Liver (tissue), 9 donors: ENCODE data around the gene LYST. TPM values are rescaled to one million over a fixed set of nuclear protein-coding genes. Genes with fewer than 3 reads are reported as not detected.

ENCODE experiments used
- DNase-seq: peaks from one replicate; pipeline ENCODE4 v3.0.0-alpha.2; 2017; ENCODE audit warnings: low spot score
- H3K27ac ChIP-seq, 2 donors: one replicate each; pipeline ENCODE4 v1.7.0; 2013; ENCODE audit warnings: inconsistent platforms in 2 of 2, low read length in 2 of 2, control low read depth in 1 of 2, low read depth in 1 of 2, mild to moderate bottlenecking in 1 of 2
- H3K27me3 ChIP-seq, 4 donors: one replicate each; pipeline versions ENCODE4 v1.6.1 to v1.7.0; 2013; ENCODE audit warnings: low read length in 3 of 4, inconsistent platforms in 1 of 4, mild to moderate bottlenecking in 1 of 4, moderate library complexity in 1 of 4; ENCODE audit not compliant: control insufficient read depth in 4 of 4, insufficient read depth in 4 of 4
- H3K36me3 ChIP-seq, 4 donors: one replicate each; pipeline versions ENCODE4 v1.6.1 to v1.7.0; 2013; ENCODE audit warnings: low read length in 3 of 4, mild to moderate bottlenecking in 3 of 4, low read depth in 1 of 4, moderate library complexity in 1 of 4; ENCODE audit not compliant: control insufficient read depth in 4 of 4, insufficient read depth in 3 of 4
- H3K4me1 ChIP-seq, 4 donors: one replicate each; pipeline versions ENCODE4 v1.6.1 to v1.7.0; 2013; ENCODE audit warnings: low read length in 3 of 4, mild to moderate bottlenecking in 3 of 4, moderate library complexity in 1 of 4; ENCODE audit not compliant: control insufficient read depth in 4 of 4, insufficient read depth in 4 of 4
- H3K4me3 ChIP-seq, 3 donors: one replicate each; pipeline versions ENCODE4 v1.6.1 to v1.7.0; 2013; ENCODE audit warnings: low read length in 3 of 3, control low read depth in 1 of 3, low read depth in 1 of 3, mild to moderate bottlenecking in 1 of 3
- H3K9ac ChIP-seq, 2 donors: one replicate each; pipeline ENCODE4 v1.7.0; 2013; ENCODE audit warnings: low read length in 2 of 2, mild to moderate bottlenecking in 2 of 2, moderate library complexity in 2 of 2, control low read depth in 1 of 2, low read depth in 1 of 2
- H3K9me3 ChIP-seq, 4 donors: one replicate each; pipeline versions ENCODE4 v1.6.1 to v1.7.0; 2013; ENCODE audit warnings: low read length in 3 of 4; ENCODE audit not compliant: control insufficient read depth in 4 of 4
- EGR1 ChIP-seq, 2 donors: IDR thresholded peaks; 2 replicates each; pipeline ENCODE4 v1.6.1; 2016 to 2018; ENCODE audit warnings: antibody characterized with exemption in 2 of 2, low read depth in 2 of 2
- FOXA1 ChIP-seq: IDR thresholded peaks from 2 replicates; pipeline ENCODE4 v1.6.1; 2016; ENCODE audit warnings: antibody characterized with exemption
- FOXA2 ChIP-seq: IDR thresholded peaks from 2 replicates; pipeline ENCODE4 v1.6.1; 2016; ENCODE audit warnings: antibody characterized with exemption
- HNF4A ChIP-seq, 2 donors: conservative IDR thresholded peaks; 2 replicates each; pipeline ENCODE4 v1.6.1; 2016; ENCODE audit warnings: antibody characterized with exemption in 2 of 2, mild to moderate bottlenecking in 2 of 2
- HNF4G ChIP-seq: IDR thresholded peaks from 2 replicates; pipeline ENCODE4 v1.6.1; 2016; ENCODE audit warnings: antibody characterized with exemption
- JUND ChIP-seq, 2 donors: IDR thresholded peaks; 2 replicates each; pipeline ENCODE4 v1.6.1; 2016; ENCODE audit warnings: antibody characterized with exemption in 2 of 2
- RAD21 ChIP-seq, 2 donors: IDR thresholded peaks; 2 replicates each; pipeline ENCODE4 v1.6.1; 2016; ENCODE audit warnings: antibody characterized with exemption in 2 of 2, mild to moderate bottlenecking in 2 of 2
- RXRA ChIP-seq, 2 donors: IDR thresholded peaks; 2 replicates each; pipeline ENCODE4 v1.6.1; 2017 to 2018; ENCODE audit warnings: antibody characterized with exemption in 2 of 2, mild to moderate bottlenecking in 1 of 2
- SP1 ChIP-seq: IDR thresholded peaks from 2 replicates; pipeline ENCODE4 v1.6.1; 2018; ENCODE audit warnings: antibody characterized with exemption, mild to moderate bottlenecking
- TAF1 ChIP-seq: conservative IDR thresholded peaks from 2 replicates; pipeline ENCODE4 v1.6.1; 2016; ENCODE audit warnings: antibody characterized with exemption, mild to moderate bottlenecking
- whole genome bisulfite sequencing: extraction: QIAGEN DNeasy Blood & Tissue Kit; methylation state at CpG from one replicate; pipeline ENCODE4 v1.1.7; 2013; 5-methylcytosine and 5-hydroxymethylcytosine counted together
- polyA plus RNA-seq, 2 donors: library from polyadenylated mRNA; stranded (reverse) in 1 of 2; unstranded in 1 of 2; fragments of 200-250 nt in 1 of 2; fragments of >200 nt in 1 of 2; fragmentation: Nextera tagmentation in 1 of 2; extraction: Ambion mirVana in 1 of 2; gene quantifications; one replicate each; pipeline versions ENCODE4 v1.2.1 to v1.2.3, GENCODE V29; 2013 to 2015
- total RNA-seq, 2 donors: library from RNA; depleted of rRNA; stranded (reverse); fragments of >200 nt; gene quantifications; one replicate each; pipeline ENCODE4 v1.2.3, GENCODE V29; 2014
- TF ChIP-seq, protein P1 (sequence below): fragments of 150-350 bp; IDR thresholded peaks from 2 replicates; pipeline ENCODE4 v1.5.1; 2017; ENCODE audit warnings: improper control_type of control experiment, low read depth, low read length; ENCODE audit not compliant: missing input control
- TF ChIP-seq, protein P2 (sequence below): IDR thresholded peaks from 2 replicates; pipeline ENCODE4 v1.6.1; 2016; ENCODE audit warnings: antibody characterized with exemption, mild to moderate bottlenecking
- TF ChIP-seq, protein P3 (sequence below): IDR thresholded peaks from 2 replicates; pipeline ENCODE4 v1.6.1; 2016; ENCODE audit warnings: antibody characterized with exemption
- TF ChIP-seq, protein P4 (sequence below): IDR thresholded peaks from 2 replicates; pipeline ENCODE4 v1.6.1; 2016; ENCODE audit warnings: antibody characterized with exemption
- TF ChIP-seq, protein P5 (sequence below): IDR thresholded peaks from 2 replicates; pipeline ENCODE4 v1.6.1; 2016; ENCODE audit warnings: antibody characterized with exemption
- donor health status: healthy.
- donor health status: healthy.
- donor health status: healthy.
- donor health status: healthy.
- donor health status: healthy.

The LYST gene
- total and polyA plus RNA-seq, 4 donors = 3.4 to 45.9 (median 14.2) TPM

DNA sequence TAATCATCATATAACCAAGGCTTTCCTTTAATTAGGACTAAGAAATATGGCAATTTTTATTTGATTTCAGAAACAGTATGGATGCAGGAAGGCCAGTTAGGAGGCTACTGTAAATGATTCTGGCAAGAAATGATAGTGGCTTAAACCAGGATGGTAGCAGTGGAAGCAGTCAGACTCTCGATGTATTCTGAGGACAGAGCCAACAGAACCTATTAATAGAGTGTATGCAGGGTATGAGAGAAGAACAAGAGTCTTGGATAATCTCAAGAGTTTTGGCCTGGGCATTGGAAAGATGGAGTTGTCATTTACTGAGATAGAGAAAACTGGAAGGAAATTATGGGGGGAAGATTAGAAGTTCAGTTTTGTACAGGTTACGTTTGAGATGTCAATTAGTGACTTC, 143.8 kb downstream of the LYST start:
- DNase-seq = no peak
- H3K27ac ChIP-seq = no peak overlapping the region
- H3K27me3 ChIP-seq = no peaks in the 10 kb centered on the region
- H3K36me3 ChIP-seq = peaks cover 5 to 36% (median 25%) of the 10 kb centered on the region in 4 donors
- H3K9me3 ChIP-seq = no peaks in the 10 kb centered on the region
- no peak for TF ChIP-seq FOXA1
- 97% methylated on average over 2 of the region's 2 CpGs for WGBS
- H3K9ac ChIP-seq = no peak overlapping the region
- no peak overlapping the region for H3K4me3 ChIP-seq
- H3K4me1 ChIP-seq = no peaks in the 10 kb centered on the region

DNA sequence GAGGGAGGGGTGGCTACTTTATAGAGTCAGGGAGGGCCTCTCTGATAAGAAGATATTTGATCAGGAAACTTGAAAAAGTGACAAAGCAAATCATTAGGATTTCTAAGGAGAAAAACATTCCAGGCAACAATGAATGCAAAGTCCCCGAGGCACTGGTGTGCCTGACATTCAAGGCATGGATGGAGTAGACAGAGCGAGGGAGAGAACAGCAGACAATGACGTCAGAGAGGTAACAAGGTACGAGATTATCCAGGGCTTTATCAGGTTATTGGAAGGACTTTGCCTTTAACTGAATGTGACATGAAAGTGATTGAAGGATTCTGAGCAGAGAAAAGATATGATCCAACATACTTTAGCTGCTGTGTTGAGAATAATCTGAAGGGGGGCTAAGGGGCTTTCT, 144.7 kb downstream of the LYST start:
- peaks cover 5 to 37% (median 25%) of the 10 kb centered on the region in 4 donors for H3K36me3 ChIP-seq
- TF ChIP-seq, protein P1, sequence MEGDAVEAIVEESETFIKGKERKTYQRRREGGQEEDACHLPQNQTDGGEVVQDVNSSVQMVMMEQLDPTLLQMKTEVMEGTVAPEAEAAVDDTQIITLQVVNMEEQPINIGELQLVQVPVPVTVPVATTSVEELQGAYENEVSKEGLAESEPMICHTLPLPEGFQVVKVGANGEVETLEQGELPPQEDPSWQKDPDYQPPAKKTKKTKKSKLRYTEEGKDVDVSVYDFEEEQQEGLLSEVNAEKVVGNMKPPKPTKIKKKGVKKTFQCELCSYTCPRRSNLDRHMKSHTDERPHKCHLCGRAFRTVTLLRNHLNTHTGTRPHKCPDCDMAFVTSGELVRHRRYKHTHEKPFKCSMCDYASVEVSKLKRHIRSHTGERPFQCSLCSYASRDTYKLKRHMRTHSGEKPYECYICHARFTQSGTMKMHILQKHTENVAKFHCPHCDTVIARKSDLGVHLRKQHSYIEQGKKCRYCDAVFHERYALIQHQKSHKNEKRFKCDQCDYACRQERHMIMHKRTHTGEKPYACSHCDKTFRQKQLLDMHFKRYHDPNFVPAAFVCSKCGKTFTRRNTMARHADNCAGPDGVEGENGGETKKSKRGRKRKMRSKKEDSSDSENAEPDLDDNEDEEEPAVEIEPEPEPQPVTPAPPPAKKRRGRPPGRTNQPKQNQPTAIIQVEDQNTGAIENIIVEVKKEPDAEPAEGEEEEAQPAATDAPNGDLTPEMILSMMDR = no peak
- TF ChIP-seq HNF4G (no peak), SP1 (no peak), FOXA2 (no peak), RAD21 (IDR thresholded peaks at IDR 0.05) (no peak), EGR1 (IDR thresholded peaks at IDR 0.05; ENCODE audit: low read depth in 2 of 2) (no peak), RXRA (IDR thresholded peaks at IDR 0.05) (no peak), HNF4A (conservative IDR thresholded peaks at IDR 0.05) (no peak), TAF1 (no peak), JUND (IDR thresholded peaks at IDR 0.05) (no peak)
- TF ChIP-seq, protein P2, sequence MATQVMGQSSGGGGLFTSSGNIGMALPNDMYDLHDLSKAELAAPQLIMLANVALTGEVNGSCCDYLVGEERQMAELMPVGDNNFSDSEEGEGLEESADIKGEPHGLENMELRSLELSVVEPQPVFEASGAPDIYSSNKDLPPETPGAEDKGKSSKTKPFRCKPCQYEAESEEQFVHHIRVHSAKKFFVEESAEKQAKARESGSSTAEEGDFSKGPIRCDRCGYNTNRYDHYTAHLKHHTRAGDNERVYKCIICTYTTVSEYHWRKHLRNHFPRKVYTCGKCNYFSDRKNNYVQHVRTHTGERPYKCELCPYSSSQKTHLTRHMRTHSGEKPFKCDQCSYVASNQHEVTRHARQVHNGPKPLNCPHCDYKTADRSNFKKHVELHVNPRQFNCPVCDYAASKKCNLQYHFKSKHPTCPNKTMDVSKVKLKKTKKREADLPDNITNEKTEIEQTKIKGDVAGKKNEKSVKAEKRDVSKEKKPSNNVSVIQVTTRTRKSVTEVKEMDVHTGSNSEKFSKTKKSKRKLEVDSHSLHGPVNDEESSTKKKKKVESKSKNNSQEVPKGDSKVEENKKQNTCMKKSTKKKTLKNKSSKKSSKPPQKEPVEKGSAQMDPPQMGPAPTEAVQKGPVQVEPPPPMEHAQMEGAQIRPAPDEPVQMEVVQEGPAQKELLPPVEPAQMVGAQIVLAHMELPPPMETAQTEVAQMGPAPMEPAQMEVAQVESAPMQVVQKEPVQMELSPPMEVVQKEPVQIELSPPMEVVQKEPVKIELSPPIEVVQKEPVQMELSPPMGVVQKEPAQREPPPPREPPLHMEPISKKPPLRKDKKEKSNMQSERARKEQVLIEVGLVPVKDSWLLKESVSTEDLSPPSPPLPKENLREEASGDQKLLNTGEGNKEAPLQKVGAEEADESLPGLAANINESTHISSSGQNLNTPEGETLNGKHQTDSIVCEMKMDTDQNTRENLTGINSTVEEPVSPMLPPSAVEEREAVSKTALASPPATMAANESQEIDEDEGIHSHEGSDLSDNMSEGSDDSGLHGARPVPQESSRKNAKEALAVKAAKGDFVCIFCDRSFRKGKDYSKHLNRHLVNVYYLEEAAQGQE = no peak
- TF ChIP-seq, protein P3, sequence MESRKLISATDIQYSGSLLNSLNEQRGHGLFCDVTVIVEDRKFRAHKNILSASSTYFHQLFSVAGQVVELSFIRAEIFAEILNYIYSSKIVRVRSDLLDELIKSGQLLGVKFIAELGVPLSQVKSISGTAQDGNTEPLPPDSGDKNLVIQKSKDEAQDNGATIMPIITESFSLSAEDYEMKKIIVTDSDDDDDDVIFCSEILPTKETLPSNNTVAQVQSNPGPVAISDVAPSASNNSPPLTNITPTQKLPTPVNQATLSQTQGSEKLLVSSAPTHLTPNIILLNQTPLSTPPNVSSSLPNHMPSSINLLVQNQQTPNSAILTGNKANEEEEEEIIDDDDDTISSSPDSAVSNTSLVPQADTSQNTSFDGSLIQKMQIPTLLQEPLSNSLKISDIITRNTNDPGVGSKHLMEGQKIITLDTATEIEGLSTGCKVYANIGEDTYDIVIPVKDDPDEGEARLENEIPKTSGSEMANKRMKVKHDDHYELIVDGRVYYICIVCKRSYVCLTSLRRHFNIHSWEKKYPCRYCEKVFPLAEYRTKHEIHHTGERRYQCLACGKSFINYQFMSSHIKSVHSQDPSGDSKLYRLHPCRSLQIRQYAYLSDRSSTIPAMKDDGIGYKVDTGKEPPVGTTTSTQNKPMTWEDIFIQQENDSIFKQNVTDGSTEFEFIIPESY = no peak
- TF ChIP-seq, protein P4, sequence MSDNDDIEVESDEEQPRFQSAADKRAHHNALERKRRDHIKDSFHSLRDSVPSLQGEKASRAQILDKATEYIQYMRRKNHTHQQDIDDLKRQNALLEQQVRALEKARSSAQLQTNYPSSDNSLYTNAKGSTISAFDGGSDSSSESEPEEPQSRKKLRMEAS = no peak
- TF ChIP-seq, protein P5, sequence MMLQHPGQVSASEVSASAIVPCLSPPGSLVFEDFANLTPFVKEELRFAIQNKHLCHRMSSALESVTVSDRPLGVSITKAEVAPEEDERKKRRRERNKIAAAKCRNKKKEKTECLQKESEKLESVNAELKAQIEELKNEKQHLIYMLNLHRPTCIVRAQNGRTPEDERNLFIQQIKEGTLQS = no peak
- H3K4me1 ChIP-seq = no peaks in the 10 kb centered on the region
- DNase-seq = no peak
- H3K9ac ChIP-seq = no peak overlapping the region
- H3K9me3 ChIP-seq = no peaks in the 10 kb centered on the region
- H3K27ac ChIP-seq = no peak overlapping the region
- WGBS = 93% methylated on average over 4 of the region's 4 CpGs
- H3K4me3 ChIP-seq = no peak overlapping the region
- H3K27me3 ChIP-seq = no peaks in the 10 kb centered on the region
